Mesothelial cell of epicardium (in vitro differentiated cells): Measurements from ENCODE around the gene ATG4D. TPM values are rescaled to one million over a fixed set of nuclear protein-coding genes. Genes with fewer than 3 reads are reported as not detected.
"Not testable (repeated sequence)": the region's sequence is repeated elsewhere in the genome, so short reads cannot be mapped to it uniquely, and the experiment has no call there.

ENCODE experiments used
- DNase-seq, 2 experiments: peaks; one replicate each; pipeline ENCODE4 v3.0.0; 2021; ENCODE audit warnings: low spot score in 2 of 2; ENCODE audit not compliant: unreplicated experiment in 2 of 2
- H3K27ac Mint-ChIP-seq: 2 replicates; pipeline ENCODE4 v1.8.0; 2021; ENCODE audit warnings: mixed read lengths
- H3K27me3 Mint-ChIP-seq: 2 replicates; pipeline ENCODE4 v1.8.0; 2021; ENCODE audit warnings: low read depth, mixed read lengths
- H3K36me3 Mint-ChIP-seq: 2 replicates; pipeline ENCODE4 v1.8.0; 2021; ENCODE audit warnings: mixed read lengths
- H3K4me1 Mint-ChIP-seq: 2 replicates; pipeline ENCODE4 v1.8.0; 2021; ENCODE audit warnings: mixed read lengths
- H3K4me3 Mint-ChIP-seq: 2 replicates; pipeline ENCODE4 v1.8.0; 2021; ENCODE audit warnings: mild to moderate bottlenecking, moderate library complexity, mixed read lengths
- H3K9me3 Mint-ChIP-seq: 2 replicates; pipeline ENCODE4 v1.8.0; 2021; ENCODE audit warnings: mixed read lengths
- total RNA-seq: library from RNA; stranded (reverse); gene quantifications from 3 replicates; pipeline ENCODE4 v1.2.1, GENCODE V29; 2021
- TF ChIP-seq, protein P1 (sequence below): fragments of 200-600 bp; sonication (generic); IDR thresholded peaks from one replicate; pipeline ENCODE4 v1.5.0; 2021; ENCODE audit warnings: antibody characterized with exemption; ENCODE audit not compliant: unreplicated experiment

Gene ATG4D
- total RNA-seq, 1 donor from 2014 or later = 37.3 TPM

DNA sequence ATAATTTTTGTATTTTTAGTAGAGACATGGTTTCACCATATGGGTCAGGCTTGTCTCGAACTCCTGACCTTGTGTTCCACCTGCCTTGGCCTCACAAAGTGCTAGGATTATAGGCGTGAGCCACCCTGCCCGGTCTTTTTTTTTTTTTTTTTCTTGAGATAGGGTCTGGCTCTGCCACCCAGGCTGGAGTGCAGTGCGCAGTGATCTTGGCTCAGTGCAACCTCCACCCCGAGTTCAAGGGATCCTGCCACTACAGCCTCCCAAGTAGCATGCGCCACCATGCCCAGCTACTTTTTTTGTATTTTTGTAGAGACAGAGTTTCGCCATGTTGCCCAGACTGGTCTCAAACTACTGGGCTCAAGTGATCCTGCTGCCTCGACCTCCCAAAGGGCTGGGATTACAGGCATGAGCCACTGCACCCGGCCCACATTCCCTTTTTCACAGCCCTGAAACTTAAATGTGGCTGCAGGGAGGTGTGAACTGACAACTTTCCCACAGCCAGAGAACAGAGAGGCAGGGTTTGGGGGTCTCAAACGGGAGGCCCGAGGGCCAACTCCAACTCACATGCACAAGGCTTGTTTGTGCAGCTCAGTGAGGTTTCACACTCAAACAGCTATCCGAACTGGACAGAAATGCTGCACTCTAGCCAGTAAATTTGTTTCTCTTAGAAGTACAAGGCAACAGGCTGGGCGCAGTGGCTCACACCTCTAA, 22.1 kb upstream of the ATG4D start:
- TF ChIP-seq, protein P1, sequence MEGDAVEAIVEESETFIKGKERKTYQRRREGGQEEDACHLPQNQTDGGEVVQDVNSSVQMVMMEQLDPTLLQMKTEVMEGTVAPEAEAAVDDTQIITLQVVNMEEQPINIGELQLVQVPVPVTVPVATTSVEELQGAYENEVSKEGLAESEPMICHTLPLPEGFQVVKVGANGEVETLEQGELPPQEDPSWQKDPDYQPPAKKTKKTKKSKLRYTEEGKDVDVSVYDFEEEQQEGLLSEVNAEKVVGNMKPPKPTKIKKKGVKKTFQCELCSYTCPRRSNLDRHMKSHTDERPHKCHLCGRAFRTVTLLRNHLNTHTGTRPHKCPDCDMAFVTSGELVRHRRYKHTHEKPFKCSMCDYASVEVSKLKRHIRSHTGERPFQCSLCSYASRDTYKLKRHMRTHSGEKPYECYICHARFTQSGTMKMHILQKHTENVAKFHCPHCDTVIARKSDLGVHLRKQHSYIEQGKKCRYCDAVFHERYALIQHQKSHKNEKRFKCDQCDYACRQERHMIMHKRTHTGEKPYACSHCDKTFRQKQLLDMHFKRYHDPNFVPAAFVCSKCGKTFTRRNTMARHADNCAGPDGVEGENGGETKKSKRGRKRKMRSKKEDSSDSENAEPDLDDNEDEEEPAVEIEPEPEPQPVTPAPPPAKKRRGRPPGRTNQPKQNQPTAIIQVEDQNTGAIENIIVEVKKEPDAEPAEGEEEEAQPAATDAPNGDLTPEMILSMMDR = no peak
- no peak for DNase-seq
- Mint-ChIP-seq H3K9me3 (no peaks in the 10 kb centered on the region), H3K4me1 (peaks cover 17% of the 10 kb centered on the region), H3K27me3 (peaks cover 63% of the 10 kb centered on the region), H3K27ac (no peak overlapping the region), H3K4me3 (no peak overlapping the region), H3K36me3 (no peaks in the 10 kb centered on the region)

DNA sequence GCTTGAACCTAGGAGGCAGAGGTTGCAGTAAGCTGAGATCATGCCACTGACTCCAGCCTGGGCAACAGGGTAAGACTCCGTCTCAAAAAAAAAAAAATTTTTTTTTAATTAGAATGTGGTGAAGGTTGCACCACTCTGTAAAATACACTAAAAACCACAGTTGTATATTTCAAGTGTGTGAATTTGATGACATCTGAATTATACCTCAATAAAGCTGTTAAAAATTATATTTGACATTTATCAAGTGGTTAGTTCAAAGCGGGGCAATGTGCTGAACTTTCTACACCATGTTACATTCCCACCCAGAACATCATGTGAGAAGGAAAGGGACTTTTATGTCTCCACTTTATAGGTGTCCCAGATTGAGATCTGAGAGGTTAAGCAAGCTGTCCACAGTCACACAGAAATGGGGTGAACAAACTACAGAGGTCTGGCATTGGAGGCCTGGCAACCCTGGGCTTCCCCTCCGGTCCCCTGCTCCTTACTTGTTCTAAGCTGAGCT, 20.5 kb upstream of the ATG4D start:
- no peaks in the 10 kb centered on the region for H3K9me3 Mint-ChIP-seq
- no peak overlapping the region for H3K4me3 Mint-ChIP-seq
- TF ChIP-seq, protein P1 = no peak
- H3K36me3 Mint-ChIP-seq = no peaks in the 10 kb centered on the region
- DNase-seq = no peak
- no peak overlapping the region for H3K27ac Mint-ChIP-seq
- peaks cover 62% of the 10 kb centered on the region for H3K27me3 Mint-ChIP-seq
- H3K4me1 Mint-ChIP-seq = peaks cover 11% of the 10 kb centered on the region

DNA sequence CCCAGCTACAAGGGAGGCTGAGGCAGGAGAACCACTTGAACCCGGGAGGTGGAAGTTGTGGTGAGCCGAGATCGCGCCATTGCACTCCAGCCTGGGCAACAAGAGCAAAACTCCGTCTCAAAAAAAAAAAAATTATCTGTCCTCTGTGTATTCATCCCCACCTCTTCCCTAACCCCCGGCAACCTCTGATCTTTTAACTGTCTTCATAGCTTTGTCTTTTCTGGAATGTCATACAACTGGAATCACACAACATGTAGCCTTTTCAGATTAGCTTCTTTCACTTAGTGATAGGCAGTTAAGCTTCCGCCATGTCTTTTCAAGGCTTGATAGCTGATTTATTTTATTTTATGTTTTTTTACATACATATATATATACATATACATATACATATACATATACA, 18.1 kb upstream of the ATG4D start:
- no peaks in the 10 kb centered on the region for H3K4me1 Mint-ChIP-seq
- H3K27me3 Mint-ChIP-seq = peaks cover 58% of the 10 kb centered on the region
- no peaks in the 10 kb centered on the region for H3K9me3 Mint-ChIP-seq
- H3K36me3 Mint-ChIP-seq = no peaks in the 10 kb centered on the region
- H3K4me3 Mint-ChIP-seq = no peak overlapping the region
- DNase-seq = no peak
- TF ChIP-seq, protein P1 = no peak
- H3K27ac Mint-ChIP-seq = no peak overlapping the region

DNA sequence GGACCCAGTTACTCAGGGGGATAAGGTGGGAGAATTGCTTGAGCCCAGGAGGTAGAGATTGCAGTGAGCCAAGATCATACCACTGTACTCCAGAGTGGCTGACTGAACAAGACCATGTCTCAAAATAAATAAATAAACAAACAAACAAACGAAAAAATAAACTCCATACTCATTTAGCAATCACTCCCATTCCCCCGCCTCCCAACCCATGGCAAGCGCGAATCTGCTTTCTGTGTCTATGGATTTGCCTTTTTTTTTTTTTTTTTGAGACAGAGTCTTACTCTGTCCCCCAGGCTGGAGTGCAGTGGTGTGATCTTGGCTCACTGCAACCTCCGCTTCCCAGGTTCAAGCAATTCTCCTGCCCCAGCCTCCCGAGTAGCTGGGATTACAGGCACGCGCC, 16.8 kb upstream of the ATG4D start:
- not testable (repeated sequence) for DNase-seq, H3K4me3 Mint-ChIP-seq, H3K27ac Mint-ChIP-seq, H3K4me1 Mint-ChIP-seq, H3K36me3 Mint-ChIP-seq, H3K9me3 Mint-ChIP-seq
- peaks cover 58% of the 10 kb centered on the region for H3K27me3 Mint-ChIP-seq

DNA sequence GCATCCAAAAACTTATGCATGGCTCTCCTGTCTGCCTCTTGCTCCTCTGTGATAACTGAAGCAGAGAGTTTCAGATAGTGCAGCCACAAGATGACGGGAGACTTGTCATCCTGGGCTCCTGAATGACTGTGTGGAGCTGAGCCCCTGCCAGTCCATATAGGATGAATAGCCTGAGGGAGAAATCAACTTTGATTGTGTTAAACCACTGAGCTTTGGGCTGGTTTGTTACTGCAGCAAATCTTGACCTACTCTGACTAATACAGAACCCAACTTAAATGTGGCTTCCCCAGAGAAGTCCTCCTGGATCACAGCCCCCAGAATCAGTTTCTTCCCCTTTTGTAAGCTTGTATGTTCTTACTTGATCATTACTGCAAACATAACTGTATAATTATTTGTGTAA, 11.2 kb upstream of the ATG4D start:
- H3K27me3 Mint-ChIP-seq = peaks cover 69% of the 10 kb centered on the region
- TF ChIP-seq, protein P1 = no peak
- no peak overlapping the region for H3K4me3 Mint-ChIP-seq
- no peaks in the 10 kb centered on the region for H3K9me3 Mint-ChIP-seq
- no peak overlapping the region for H3K27ac Mint-ChIP-seq
- no peaks in the 10 kb centered on the region for H3K36me3 Mint-ChIP-seq
- H3K4me1 Mint-ChIP-seq = peaks cover 8% of the 10 kb centered on the region
- no peak for DNase-seq

DNA sequence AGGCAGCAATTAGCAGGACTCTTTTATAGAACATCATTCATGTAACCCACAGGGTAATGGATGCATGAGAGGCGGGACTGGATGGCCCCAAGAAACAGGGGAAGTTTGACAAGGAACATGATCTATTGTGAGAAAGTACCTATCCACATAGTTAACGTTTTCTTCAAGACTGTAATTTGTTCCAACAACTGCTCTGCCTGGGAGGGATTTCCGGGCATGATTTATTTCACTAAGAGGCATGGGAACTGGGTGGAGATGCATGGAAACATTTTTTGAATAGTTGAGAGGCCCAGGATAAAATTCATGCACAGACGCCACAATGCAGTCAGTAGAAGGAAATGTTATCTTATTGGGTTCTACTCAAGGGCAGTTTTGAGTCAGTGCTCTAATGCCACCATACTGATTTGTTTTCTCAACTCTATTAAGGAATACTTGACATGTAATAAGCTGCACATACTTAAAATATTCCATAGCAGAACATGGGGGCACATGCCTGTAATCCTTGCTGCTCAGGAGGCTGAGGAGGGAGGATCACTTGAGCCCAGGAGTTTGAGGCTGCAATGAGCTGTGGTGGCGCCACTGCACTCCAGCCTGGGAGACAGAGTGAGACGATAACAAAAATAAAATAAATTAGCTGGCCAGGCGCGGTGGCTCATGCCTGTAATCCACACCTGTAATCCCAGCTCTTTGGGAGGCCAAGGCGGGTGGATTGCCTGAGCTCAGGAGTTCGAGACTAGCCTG, 9.9 kb upstream of the ATG4D start:
- H3K27ac Mint-ChIP-seq = peak overlapping the region; percentile 83
- H3K27me3 Mint-ChIP-seq = peaks cover 76% of the 10 kb centered on the region
- H3K36me3 Mint-ChIP-seq = no peaks in the 10 kb centered on the region
- peaks cover 8% of the 10 kb centered on the region for H3K4me1 Mint-ChIP-seq
- no peaks in the 10 kb centered on the region for H3K9me3 Mint-ChIP-seq
- H3K4me3 Mint-ChIP-seq = no peak overlapping the region
- DNase-seq = no peak
- TF ChIP-seq, protein P1 = no peak
